EH (cell line): Measurements from ENCODE around the gene CFAP299.
"Not testable (repeated sequence)": the region's sequence is repeated elsewhere in the genome, so short reads cannot be mapped to it uniquely, and the experiment has no call there.

ENCODE experiments used
- DNase-seq: peaks from one replicate; pipeline ENCODE4 v3.0.0-alpha.2; 2015; ENCODE audit warnings: low read depth

CFAP299 gene

GRCh38 chr4:80726471-80726870 is 390.9 kb downstream of the CFAP299 start:
- DNase-seq = no peak

GRCh38 chr4:80730158-80730557 is 394.6 kb downstream of the CFAP299 start:
- DNase-seq = no peak

- no peak for DNase-seq
Observed at GRCh38 chr4:80731436-80731835, 395.9 kb downstream of the CFAP299 start.

- peak; percentile 22 for DNase-seq
Observed at GRCh38 chr4:80732010-80732409, 396.5 kb downstream of the CFAP299 start.

GRCh38 chr4:80740375-80740774 is 404.8 kb downstream of the CFAP299 start:
- DNase-seq = no peak

- not testable (repeated sequence) for DNase-seq
Observed at GRCh38 chr4:80749558-80749957, 414.0 kb downstream of the CFAP299 start.

GRCh38 chr4:80751200-80751599 is 415.7 kb downstream of the CFAP299 start:
- DNase-seq = no peak

- DNase-seq = peak; percentile 5
Observed at GRCh38 chr4:80767944-80768343, 432.4 kb downstream of the CFAP299 start.

- DNase-seq = no peak
Observed at GRCh38 chr4:80776168-80776567, 440.6 kb downstream of the CFAP299 start.

- no peak for DNase-seq
Observed at GRCh38 chr4:80781431-80781830, 445.9 kb downstream of the CFAP299 start.

- DNase-seq = no peak
Observed at GRCh38 chr4:80787306-80787705, 451.8 kb downstream of the CFAP299 start.

- peak; percentile 6 for DNase-seq
Observed at GRCh38 chr4:80788798-80789197, 453.3 kb downstream of the CFAP299 start.

- no peak for DNase-seq
Observed at GRCh38 chr4:80790152-80790551, 454.6 kb downstream of the CFAP299 start.

GRCh38 chr4:80793660-80794059 is 458.1 kb downstream of the CFAP299 start:
- peak; percentile 2 for DNase-seq

- no peak for DNase-seq
Observed at GRCh38 chr4:80798082-80798481, 462.6 kb downstream of the CFAP299 start.

- not testable (repeated sequence) for DNase-seq
Observed at GRCh38 chr4:80800719-80801118, 465.2 kb downstream of the CFAP299 start.

GRCh38 chr4:80803337-80803736 is 467.8 kb downstream of the CFAP299 start:
- DNase-seq = no peak

GRCh38 chr4:80806472-80806871 is 470.9 kb downstream of the CFAP299 start:
- no peak for DNase-seq

- no peak for DNase-seq
Observed at GRCh38 chr4:80809039-80809729, 473.7 kb downstream of the CFAP299 start.

- DNase-seq = no peak
Observed at GRCh38 chr4:80811406-80811805, 475.9 kb downstream of the CFAP299 start.

- DNase-seq = no peak
Observed at GRCh38 chr4:80812145-80812544, 476.6 kb downstream of the CFAP299 start.

- no peak for DNase-seq
Observed at GRCh38 chr4:80814266-80814665, 478.7 kb downstream of the CFAP299 start.

GRCh38 chr4:80831383-80832361 is 496.1 kb downstream of the CFAP299 start:
- peak; percentile 39 for DNase-seq
